Mammary epithelial cell (primary cell): ENCODE data around the gene ZBTB3.
"Not testable (repeated sequence)": the region's sequence is repeated elsewhere in the genome, so short reads cannot be mapped to it uniquely, and the experiment has no call there.

Source experiments
- EZH2 ChIP-seq: IDR thresholded peaks from 2 replicates; pipeline ENCODE4 v1.6.1; 2012; ENCODE audit warnings: low read length, inconsistent platforms, borderline replicate concordance
- TF ChIP-seq, protein P1 (sequence below), 2 donors: IDR thresholded peaks in 1 of 2; conservative IDR thresholded peaks in 1 of 2; 2 replicates each; pipeline ENCODE4 v1.5.1; 2011 to 2012; ENCODE audit warnings: inconsistent platforms in 2 of 2, low read length in 2 of 2, mild to moderate bottlenecking in 2 of 2, control low read depth in 1 of 2, low read depth in 1 of 2; ENCODE audit not compliant: insufficient read depth in 1 of 2; ENCODE audit errors: extremely low read depth in 1 of 2

DNA sequence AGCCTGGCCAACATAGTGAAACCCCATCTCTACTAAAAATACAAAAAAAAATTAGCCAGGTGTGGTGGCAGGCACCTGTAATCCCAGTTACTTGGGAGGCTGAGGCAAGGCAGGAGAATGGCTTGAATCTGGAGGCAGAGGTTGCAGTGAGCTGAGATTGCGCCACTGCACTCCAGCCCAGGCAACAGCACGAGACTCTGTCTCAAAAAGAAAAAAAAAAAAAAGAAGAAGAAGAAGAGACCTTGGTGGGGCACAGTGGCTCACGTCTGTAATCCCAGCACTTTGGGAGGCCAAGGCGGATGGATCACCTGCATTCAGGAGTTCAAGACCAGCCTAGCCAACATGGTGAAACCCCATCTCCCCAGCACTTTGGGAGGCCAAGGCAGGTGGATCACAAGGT lies 50.0 kb downstream of the ZBTB3 start:
- TF ChIP-seq, protein P1, sequence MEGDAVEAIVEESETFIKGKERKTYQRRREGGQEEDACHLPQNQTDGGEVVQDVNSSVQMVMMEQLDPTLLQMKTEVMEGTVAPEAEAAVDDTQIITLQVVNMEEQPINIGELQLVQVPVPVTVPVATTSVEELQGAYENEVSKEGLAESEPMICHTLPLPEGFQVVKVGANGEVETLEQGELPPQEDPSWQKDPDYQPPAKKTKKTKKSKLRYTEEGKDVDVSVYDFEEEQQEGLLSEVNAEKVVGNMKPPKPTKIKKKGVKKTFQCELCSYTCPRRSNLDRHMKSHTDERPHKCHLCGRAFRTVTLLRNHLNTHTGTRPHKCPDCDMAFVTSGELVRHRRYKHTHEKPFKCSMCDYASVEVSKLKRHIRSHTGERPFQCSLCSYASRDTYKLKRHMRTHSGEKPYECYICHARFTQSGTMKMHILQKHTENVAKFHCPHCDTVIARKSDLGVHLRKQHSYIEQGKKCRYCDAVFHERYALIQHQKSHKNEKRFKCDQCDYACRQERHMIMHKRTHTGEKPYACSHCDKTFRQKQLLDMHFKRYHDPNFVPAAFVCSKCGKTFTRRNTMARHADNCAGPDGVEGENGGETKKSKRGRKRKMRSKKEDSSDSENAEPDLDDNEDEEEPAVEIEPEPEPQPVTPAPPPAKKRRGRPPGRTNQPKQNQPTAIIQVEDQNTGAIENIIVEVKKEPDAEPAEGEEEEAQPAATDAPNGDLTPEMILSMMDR (conservative IDR thresholded peaks at IDR 0.05 in 1 of 2, IDR thresholded peaks at IDR 0.05 in 1 of 2; ENCODE audit: extremely low read depth in 1 of 2, insufficient read depth in 1 of 2, low read depth in 1 of 2, low read length in 2 of 2), result not testable (repeated sequence)
- not testable (repeated sequence) for TF ChIP-seq EZH2
